Activated naive CD8-positive, alpha-beta T cell treated with anti-CD3 and anti-CD28 coated beads, Interleukin-2, amount 10 ng/mL, durations not matched to agents 7 days and 5 days (primary cell): ENCODE measurements around the gene KCNQ5. TPM values are rescaled to one million over a fixed set of nuclear protein-coding genes. Genes with fewer than 3 reads are reported as not detected.
"Not testable (repeated sequence)": the region's sequence is repeated elsewhere in the genome, so short reads cannot be mapped to it uniquely, and the experiment has no call there.

Experiments
- ATAC-seq: fragments of 150-1000 bp; cut with Tn5 transposase; one replicate; pipeline ENCODE4 v1.10.0; 2021; ENCODE audit warnings: low read depth, moderate library complexity
- POLR2A ChIA-PET: fragments of 350-600 bp; sonication (Branson Sonifier 250); formaldehyde crosslinking; loops from one replicate; lab custom pipeline; 2021; ENCODE audit warnings: antibody characterized with exemption; lab: Charles Lee
- DNase-seq: peaks from one replicate; pipeline ENCODE4 v3.0.0; 2021
- H3K27ac Mint-ChIP-seq: one replicate; pipeline ENCODE4 v1.8.0; 2022; ENCODE audit warnings: mild to moderate bottlenecking, mixed read lengths
- H3K27me3 Mint-ChIP-seq: one replicate; pipeline ENCODE4 v1.8.0; 2022; ENCODE audit warnings: mild to moderate bottlenecking, moderate library complexity, mixed read lengths
- H3K36me3 Mint-ChIP-seq: one replicate; pipeline ENCODE4 v1.8.0; 2021; ENCODE audit warnings: mild to moderate bottlenecking, mixed read lengths
- H3K4me1 Mint-ChIP-seq: one replicate; pipeline ENCODE4 v1.8.0; 2021; ENCODE audit warnings: mixed read lengths
- H3K4me3 Mint-ChIP-seq: one replicate; pipeline ENCODE4 v1.8.0; 2022; ENCODE audit warnings: mild to moderate bottlenecking, moderate library complexity, mixed read lengths
- H3K9me3 Mint-ChIP-seq: one replicate; pipeline ENCODE4 v1.8.0; 2021; ENCODE audit warnings: mixed read lengths
- total RNA-seq, 2 experiments: library from RNA; stranded (reverse); gene quantifications; one replicate each; pipeline ENCODE4 v1.2.3, GENCODE V29; 2021

Gene KCNQ5
- total RNA-seq, 2 experiments from 2014 or later = 4.3 to 5.1 TPM

GRCh38 chr6:73156793-73157767, 535.2 kb downstream of the KCNQ5 start:
- H3K4me1 Mint-ChIP-seq = no peaks in the 10 kb centered on the region
- no peak for ATAC-seq
- DNase-seq = no peak
- no peaks in the 10 kb centered on the region for H3K27me3 Mint-ChIP-seq
- no peak overlapping the region for H3K27ac Mint-ChIP-seq
- H3K36me3 Mint-ChIP-seq = peaks cover 12% of the 10 kb centered on the region
- peaks cover 3% of the 10 kb centered on the region for H3K9me3 Mint-ChIP-seq
- POLR2A ChIA-PET = no interaction called here
- no peak overlapping the region for H3K4me3 Mint-ChIP-seq

DNA sequence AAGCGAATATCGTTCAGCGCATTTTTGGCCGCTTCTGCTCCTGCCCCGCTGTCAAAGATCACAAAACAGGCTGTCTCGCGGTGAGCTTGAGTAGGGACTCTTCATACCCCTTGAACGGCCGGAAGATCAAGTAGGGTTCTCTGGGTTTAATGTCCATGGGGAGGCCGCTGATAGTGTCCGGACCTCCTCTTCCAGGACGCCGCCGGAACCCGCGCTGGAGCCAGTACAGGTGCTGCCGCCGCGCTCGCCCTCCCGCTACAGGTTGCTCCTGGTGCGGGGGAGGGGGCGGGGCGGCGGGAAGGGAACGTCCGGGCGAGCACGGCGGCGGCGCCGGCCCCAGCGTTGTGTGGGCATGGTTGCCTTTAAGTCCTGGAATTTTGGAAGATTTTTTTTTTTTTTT, 536.0 kb downstream of the KCNQ5 start:
- Mint-ChIP-seq H3K27me3 (no peaks in the 10 kb centered on the region), H3K9me3 (peaks cover 3% of the 10 kb centered on the region), H3K27ac (no peak overlapping the region), H3K36me3 (peaks cover 12% of the 10 kb centered on the region), H3K4me3 (no peak overlapping the region), H3K4me1 (no peaks in the 10 kb centered on the region)
- POLR2A ChIA-PET = no interaction called here
- no peak for ATAC-seq
- DNase-seq = no peak

DNA sequence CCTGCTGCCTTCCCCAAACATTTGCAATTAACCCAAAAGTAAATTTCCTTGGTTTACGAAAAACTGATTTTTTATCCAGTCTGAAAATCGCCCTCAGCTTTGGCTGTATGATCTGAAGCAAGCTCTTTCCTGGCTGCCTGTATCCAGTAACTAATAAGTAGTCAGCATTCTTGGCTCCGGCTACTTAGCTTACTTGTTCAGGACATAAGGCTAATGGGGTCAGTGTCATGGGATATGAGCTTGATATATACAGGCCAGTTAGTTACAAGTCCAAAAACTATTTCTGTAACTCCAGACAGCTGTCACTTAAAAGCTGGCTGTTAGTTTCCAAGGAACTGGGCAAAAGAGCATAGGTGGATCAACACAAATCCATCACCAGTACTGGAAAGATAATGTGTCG, 547.2 kb downstream of the KCNQ5 start:
- POLR2A ChIA-PET = no interaction called here
- H3K36me3 Mint-ChIP-seq = no peaks in the 10 kb centered on the region
- no peaks in the 10 kb centered on the region for H3K9me3 Mint-ChIP-seq
- DNase-seq = no peak
- no peaks in the 10 kb centered on the region for H3K27me3 Mint-ChIP-seq
- no peak overlapping the region for H3K27ac Mint-ChIP-seq
- H3K4me1 Mint-ChIP-seq = no peaks in the 10 kb centered on the region
- ATAC-seq = no peak
- H3K4me3 Mint-ChIP-seq = no peak overlapping the region

DNA sequence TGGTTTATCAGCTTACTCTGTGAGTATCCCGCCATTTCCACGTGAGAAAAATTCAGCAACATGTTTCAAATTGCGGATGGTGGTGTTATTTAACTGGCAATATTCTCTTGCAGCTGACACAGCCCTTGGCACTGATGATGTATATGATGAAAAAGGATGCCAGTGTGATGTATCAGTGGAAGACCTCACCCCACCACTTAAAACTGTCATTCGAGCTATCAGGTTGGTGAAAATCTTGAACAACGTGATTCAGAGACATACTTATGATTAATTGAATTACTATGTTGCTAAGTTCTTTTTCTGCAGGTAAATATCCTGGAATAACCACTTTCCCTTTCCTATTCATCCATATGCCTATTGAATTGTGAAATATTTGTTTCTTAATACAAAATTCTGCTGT, 547.8 kb downstream of the KCNQ5 start:
- H3K4me3 Mint-ChIP-seq = no peak overlapping the region
- no peaks in the 10 kb centered on the region for H3K4me1 Mint-ChIP-seq
- no peaks in the 10 kb centered on the region for H3K27me3 Mint-ChIP-seq
- H3K27ac Mint-ChIP-seq = no peak overlapping the region
- no peak for DNase-seq
- POLR2A ChIA-PET = no interaction called here
- H3K9me3 Mint-ChIP-seq = no peaks in the 10 kb centered on the region
- H3K36me3 Mint-ChIP-seq = no peaks in the 10 kb centered on the region
- ATAC-seq = no peak

GRCh38 chr6:73174646-73175045, 552.8 kb downstream of the KCNQ5 start:
- Mint-ChIP-seq H3K9me3 (no peaks in the 10 kb centered on the region), H3K36me3 (no peaks in the 10 kb centered on the region), H3K27me3 (no peaks in the 10 kb centered on the region), H3K4me3 (no peak overlapping the region), H3K27ac (no peak overlapping the region), H3K4me1 (peaks cover under 1% of the 10 kb centered on the region)
- POLR2A ChIA-PET = no interaction called here
- DNase-seq = no peak
- ATAC-seq = no peak

DNA sequence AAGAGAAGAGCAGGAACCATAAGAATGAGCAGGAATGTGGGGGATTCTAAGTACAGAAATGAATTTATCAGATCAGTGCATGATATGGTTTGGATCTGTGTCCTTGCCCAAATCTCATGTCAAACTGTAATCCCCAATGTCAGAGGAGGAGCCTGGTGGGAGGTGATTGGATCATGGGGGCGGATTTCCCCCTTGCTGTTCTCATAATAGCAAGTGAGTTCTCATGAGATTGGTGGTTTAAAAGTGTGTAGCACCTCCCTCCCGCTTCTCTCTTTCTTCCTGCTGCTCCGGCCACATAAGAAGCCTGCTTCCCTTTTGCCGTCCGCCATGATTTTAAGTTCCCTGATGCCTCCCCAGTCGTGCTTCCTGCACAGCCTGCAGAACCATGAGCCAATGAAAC, 554.2 kb downstream of the KCNQ5 start:
- ATAC-seq (no peak), DNase-seq (no peak)
- H3K27ac Mint-ChIP-seq = no peak overlapping the region
- peaks cover 5% of the 10 kb centered on the region for H3K4me1 Mint-ChIP-seq
- POLR2A ChIA-PET = no interaction called here
- H3K27me3 Mint-ChIP-seq = no peaks in the 10 kb centered on the region
- no peak overlapping the region for H3K4me3 Mint-ChIP-seq
- no peaks in the 10 kb centered on the region for H3K9me3 Mint-ChIP-seq
- H3K36me3 Mint-ChIP-seq = no peaks in the 10 kb centered on the region

- Mint-ChIP-seq H3K27me3 (no peaks in the 10 kb centered on the region), H3K36me3 (no peaks in the 10 kb centered on the region), H3K4me3 (no peak overlapping the region), H3K9me3 (no peaks in the 10 kb centered on the region), H3K4me1 (peaks cover 5% of the 10 kb centered on the region), H3K27ac (no peak overlapping the region)
- no peak for DNase-seq
- POLR2A ChIA-PET = interaction anchor here (0.7 kb wide), 1 partner anchor 557 kb away, joined by 3 read pairs; no protein-coding TSS in a partner anchor
- ATAC-seq = no peak
Observed at GRCh38 chr6:73177221-73177944, 555.5 kb downstream of the KCNQ5 start.

GRCh38 chr6:73180076-73180738, 558.3 kb downstream of the KCNQ5 start:
- POLR2A ChIA-PET = no interaction called here
- peaks cover 5% of the 10 kb centered on the region for H3K4me1 Mint-ChIP-seq
- no peaks in the 10 kb centered on the region for H3K27me3 Mint-ChIP-seq
- no peak for DNase-seq
- ATAC-seq = no peak
- no peak overlapping the region for H3K4me3 Mint-ChIP-seq
- no peaks in the 10 kb centered on the region for H3K9me3 Mint-ChIP-seq
- no peaks in the 10 kb centered on the region for H3K36me3 Mint-ChIP-seq
- no peak overlapping the region for H3K27ac Mint-ChIP-seq

DNA sequence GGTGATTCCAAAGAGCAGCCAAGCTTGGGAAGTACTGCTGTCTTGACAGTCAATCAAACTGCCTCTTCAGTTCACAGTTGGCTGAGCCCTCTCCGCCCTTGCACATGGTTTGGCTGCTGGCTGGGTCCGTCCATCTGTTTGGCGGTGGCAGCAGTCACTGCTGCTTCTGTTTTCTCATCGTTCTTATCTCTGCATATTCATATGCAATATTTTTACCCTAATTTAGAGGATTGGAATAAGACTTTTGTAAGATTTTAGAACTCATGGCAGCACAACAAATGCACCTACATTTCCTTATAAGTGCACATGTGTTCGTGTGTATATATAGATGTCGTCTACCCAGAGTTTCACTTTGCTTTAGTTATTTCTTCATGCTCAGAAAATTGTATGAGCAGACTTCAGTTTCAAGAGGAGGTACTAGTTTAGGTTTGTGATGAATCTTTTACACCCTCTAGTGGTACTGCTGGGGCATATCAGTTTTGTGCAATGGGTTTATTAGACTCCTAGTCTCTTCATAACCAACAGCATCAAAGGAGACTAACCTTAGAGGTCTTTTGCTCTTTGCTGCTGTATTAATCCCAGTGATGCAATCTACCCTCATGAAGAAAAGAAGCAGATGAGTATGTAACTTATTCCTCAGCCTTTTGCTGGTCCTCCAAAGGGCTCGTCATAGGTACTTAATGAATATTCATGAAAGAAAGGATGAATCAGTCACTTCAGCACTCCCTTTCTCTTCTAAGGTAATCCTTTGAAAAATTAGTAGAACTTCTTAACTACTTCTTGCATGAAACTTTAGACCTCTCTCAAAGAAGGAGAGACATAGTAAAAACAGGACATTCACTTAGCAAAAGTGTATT, 559.1 kb downstream of the KCNQ5 start:
- Mint-ChIP-seq H3K27ac (no peak overlapping the region), H3K36me3 (no peaks in the 10 kb centered on the region), H3K4me3 (peak overlapping the region; percentile 0), H3K27me3 (no peaks in the 10 kb centered on the region), H3K4me1 (peaks cover 5% of the 10 kb centered on the region), H3K9me3 (no peaks in the 10 kb centered on the region)
- DNase-seq = no peak
- peak; percentile 87 for ATAC-seq
- POLR2A ChIA-PET = no interaction called here

DNA sequence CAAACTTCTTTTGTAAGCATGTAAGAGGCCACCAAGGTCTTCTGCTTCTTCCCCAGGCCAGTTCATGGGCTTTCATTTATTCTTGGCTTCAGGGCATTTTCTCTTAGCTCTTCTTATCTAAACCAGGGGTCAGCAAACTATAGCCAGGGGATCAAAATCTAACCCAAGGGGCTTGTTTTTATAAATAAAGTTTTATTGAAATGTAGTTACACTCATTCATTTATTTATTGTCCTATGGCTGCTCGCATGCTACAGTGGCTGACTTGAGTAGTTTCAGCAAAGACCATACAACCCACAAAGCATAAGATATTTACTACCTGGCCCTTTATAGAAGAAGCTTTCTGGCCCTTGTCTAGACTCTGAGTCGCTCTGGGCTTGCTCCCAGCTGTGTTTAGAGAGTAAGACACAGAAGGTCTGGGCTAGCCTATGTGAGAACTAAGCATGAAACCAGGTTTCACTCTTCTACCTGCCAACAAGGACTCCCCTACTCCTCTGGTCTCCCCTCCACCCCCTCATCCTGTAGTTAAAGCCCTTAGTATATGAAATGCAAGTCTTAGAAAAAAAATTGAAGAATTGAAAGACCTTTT, 560.2 kb downstream of the KCNQ5 start:
- no peak overlapping the region for H3K27ac Mint-ChIP-seq
- H3K9me3 Mint-ChIP-seq = no peaks in the 10 kb centered on the region
- H3K36me3 Mint-ChIP-seq = no peaks in the 10 kb centered on the region
- ATAC-seq = no peak
- no peaks in the 10 kb centered on the region for H3K27me3 Mint-ChIP-seq
- no peak for DNase-seq
- no peak overlapping the region for H3K4me3 Mint-ChIP-seq
- peaks cover 5% of the 10 kb centered on the region for H3K4me1 Mint-ChIP-seq
- POLR2A ChIA-PET = no interaction called here

DNA sequence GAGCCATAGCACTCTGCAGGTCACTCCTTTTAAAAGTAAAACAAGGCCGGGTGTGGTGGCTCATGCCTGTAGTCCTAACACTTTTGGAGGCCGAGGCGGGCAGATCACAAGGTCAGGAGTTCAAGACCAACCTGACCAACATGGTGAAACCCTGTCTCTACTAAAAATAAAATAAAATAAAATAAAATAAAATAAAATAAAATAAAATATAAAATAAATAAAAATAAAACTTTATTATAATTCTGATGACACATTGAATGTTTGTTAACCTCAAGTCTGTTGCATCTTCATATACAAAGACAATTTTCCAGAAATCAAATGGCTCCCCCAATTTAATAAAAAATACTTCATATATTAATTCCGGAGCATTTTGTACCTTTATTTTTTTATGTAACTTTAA, 571.4 kb downstream of the KCNQ5 start:
- H3K4me3 Mint-ChIP-seq, DNase-seq, H3K27me3 Mint-ChIP-seq, H3K27ac Mint-ChIP-seq, ATAC-seq, H3K9me3 Mint-ChIP-seq, POLR2A ChIA-PET, H3K4me1 Mint-ChIP-seq, H3K36me3 Mint-ChIP-seq: not testable (repeated sequence)

GRCh38 chr6:73194744-73195143, 572.9 kb downstream of the KCNQ5 start:
- Mint-ChIP-seq H3K36me3 (no peaks in the 10 kb centered on the region), H3K4me3 (no peak overlapping the region), H3K27ac (no peak overlapping the region), H3K4me1 (no peaks in the 10 kb centered on the region), H3K9me3 (no peaks in the 10 kb centered on the region), H3K27me3 (no peaks in the 10 kb centered on the region)
- ATAC-seq = no peak
- DNase-seq = no peak
- POLR2A ChIA-PET = no interaction called here
